Stimulated activated CD4-positive, alpha-beta T cell treated with anti-CD3 and anti-CD28 coated beads, Interleukin-4, amount 100 ng/mL, for 48 hours (primary cell): ENCODE data around the gene SMS.

ENCODE experiments used
- DNase-seq, 2 donors: peaks; one replicate each; pipeline ENCODE4 v3.0.0-alpha.2; 2020; ENCODE audit warnings: low read depth in 2 of 2

SMS gene

DNA sequence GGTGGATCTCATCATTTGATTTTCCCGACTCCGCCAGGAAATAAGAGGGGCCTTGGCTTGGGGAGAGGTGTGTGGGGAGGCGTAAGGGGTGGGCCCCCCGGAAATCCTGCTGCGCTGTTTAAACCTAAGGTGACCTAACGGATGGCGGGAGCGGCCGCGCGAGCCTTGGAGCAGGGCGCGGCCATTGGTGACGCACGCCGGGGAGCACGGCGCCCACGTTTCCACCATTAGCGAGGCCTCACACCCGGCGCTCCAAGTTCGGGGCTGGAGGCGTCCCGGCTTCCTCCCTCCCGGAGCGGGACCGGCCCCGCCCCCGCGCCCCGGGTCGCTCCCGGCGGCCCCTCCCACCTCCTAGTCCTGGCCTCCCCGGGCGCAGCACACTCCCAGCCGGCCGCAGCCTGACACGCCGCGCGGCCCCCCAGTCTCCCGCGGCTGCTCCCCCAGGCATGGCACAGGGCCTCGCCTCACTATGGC lies at the start of gene SMS:
TSS of gene SMS (plus strand) at position 354 of the 474 bp plus-strand sequence. CDS start at position 470, 116 bp downstream.
- peak; percentile 40 to 59 for DNase-seq

DNA sequence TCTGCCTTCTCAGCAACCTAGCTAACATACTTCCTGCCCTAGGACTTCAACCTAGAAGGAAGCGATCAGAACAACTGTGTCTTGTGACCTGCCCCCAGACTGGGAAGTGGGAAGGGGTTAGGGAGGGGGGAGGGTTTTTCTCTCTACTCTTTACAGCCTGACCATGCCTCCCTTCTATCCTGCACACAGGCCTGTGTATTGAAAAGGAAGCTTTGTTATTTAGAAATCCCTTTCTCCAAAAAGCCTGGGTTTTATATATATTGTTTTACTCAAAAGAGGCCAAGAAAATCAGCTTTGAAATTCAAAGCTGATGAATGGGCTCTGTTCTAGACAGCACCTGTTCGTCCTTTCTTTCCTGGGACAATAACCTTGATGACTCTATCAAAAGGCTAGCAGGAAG lies 35.2 kb upstream of the SMS start:
- DNase-seq, result no peak

- no peak for DNase-seq
Observed at GRCh38 chrX:21905953-21906352, 34.6 kb upstream of the SMS start.

- DNase-seq, result no peak
Observed at GRCh38 chrX:21907260-21907659, 33.2 kb upstream of the SMS start.

DNA sequence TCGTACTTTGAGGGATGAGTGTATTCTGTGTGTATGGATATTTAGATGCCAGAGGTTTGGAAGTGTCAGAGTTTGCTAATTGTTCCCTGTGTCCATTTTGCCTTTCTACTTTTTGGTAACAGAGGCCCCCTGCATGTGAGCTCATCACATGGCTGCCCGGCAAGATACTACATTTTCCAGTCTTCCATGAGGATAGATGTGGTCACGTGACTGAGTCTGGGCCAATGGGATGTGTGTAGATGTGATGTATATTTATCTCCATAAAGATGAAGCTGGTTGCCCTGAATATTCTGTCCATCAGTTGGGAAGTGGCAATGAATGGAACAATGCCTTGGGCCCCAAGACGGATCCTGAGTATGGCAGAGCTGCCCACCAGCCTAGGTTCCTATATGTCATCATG lies 29.0 kb upstream of the SMS start:
- DNase-seq, result no peak

- no peak for DNase-seq
Observed at GRCh38 chrX:21912220-21912619, 28.3 kb upstream of the SMS start.

GRCh38 chrX:21912989-21913388 lies 27.5 kb upstream of the SMS start:
- no peak for DNase-seq

DNA sequence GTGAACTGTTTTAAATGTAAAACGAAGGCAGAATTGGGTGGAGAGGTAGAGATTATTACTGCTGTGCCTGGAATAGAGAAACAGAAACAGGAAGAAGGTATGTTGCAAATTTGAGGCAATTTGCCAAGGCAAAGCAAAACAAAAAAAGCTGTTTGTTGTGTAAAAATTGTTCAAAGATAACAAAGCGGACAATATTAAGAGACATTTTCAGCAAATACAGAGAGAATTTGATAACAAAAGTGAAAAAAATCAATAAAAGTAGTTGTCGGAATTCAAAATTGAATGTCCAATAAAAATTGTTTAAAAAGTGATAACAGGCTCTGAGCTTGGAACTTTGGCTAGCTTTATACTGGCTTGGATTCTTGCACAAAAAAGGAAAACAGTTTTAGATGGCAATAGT lies 14.4 kb upstream of the SMS start:
- DNase-seq, result no peak

DNA sequence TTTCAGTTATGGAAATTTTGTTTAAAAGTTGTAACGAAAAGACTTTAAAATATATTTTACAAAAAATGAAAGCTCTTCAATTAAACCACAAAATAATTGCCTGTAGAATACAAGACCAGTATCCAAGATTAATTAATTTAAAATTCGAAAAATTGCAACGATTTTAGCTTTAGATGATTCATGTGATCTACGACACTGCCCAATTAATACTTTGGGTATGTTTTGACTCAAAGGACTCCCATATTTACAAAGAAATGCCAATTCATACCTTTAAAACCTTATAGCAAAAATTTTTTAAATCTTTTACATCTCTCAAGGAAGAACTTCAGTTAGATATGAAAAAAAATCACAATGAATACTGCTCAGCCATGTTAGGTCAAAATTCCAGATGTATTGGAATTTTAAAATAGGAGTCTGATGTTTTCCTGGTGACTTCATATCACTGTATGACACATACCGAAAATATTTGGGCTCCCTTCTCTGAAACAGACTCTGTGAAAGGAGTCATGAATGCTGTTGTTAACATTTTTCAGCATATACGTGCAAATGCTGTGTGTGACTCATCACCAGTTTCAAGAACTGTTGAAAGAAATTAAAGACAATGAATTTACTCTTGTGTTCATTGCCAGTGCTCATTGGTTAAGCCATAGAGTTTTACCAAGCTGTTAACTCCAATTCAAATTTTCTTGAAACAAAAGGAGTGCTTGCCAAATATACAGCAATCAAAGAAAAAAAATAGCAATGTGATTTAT lies 13.8 kb upstream of the SMS start:
- no peak for DNase-seq

DNA sequence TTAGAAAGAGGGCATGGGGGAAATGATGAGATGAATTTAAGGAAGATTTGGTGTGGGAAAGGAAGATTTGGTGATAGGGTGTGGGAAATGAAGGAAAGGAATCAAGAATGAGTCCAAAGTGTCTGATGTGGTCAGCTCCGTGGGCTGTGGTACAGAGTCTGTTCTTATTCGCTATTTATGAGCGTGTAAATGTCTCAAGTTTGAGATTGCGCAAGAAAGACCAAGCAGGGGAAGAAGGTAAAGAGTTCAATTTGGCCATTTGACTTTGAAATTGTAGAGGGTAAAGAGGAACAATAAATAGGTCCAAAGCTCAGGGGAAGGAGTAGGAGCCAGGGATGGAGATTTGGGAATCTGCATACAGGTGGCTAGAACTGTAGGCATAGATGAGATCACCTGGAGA lies 11.3 kb upstream of the SMS start:
- no peak for DNase-seq

GRCh38 chrX:21930986-21931385 lies 9.5 kb upstream of the SMS start:
- no peak for DNase-seq

DNA sequence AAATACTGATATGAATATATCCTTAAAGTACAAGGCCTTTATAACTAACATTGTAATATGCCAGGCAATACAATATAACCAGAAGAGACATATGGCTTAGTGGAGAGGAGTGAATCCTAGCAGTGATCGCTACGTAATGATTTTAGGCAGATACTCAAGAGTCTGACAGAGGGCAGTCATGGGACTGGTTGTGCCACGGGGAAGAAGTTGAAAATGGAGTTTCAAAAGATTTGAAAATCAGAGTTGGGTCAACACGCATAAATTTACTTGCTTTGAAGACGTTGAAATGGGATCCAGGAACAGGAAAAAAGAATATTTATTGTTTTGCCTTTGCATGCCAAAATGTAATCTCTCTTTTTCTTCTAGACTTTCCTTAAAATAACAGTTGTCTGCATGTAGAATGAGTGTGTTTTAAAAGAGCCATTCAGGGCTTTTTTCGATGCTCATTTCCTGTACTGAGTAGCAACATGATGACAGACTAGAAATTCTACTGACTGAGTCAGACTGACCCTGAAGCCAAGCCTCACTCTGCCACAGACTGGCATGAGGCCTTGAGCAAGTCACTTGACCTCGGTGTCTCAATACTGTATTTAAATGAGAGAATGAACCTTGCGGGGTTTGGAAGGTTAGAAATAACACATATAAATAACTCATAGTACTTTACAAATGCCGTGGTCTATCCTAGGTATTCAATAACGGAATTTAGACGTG lies 8.1 kb upstream of the SMS start:
- DNase-seq, result no peak

- no peak for DNase-seq
Observed at GRCh38 chrX:21933077-21933476, 7.4 kb upstream of the SMS start.

DNA sequence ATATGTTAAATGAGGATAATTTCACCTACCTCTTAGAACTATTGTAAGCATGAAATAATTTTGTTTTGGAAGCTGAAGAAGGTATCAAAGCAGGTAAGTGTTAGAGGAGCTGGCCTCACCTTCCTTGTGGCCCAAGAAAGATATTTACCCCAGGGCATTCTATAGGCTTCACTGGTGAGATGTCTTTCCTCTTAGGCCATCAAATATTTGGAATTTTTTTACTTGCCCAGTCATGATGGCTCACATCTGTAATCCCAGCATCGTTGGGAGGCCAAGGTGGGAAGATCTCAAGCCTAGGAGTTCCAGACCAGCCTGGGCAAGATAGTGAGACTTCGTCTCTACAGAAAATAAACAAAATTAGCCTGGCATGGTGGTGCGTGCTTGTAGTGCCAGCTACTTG lies 6.1 kb upstream of the SMS start:
- no peak for DNase-seq

GRCh38 chrX:21939906-21940305 lies 603 bp upstream of the SMS start:
- DNase-seq, result no peak

GRCh38 chrX:21943460-21944135 lies 3.1 kb downstream of the SMS start:
- DNase-seq, result no peak

DNA sequence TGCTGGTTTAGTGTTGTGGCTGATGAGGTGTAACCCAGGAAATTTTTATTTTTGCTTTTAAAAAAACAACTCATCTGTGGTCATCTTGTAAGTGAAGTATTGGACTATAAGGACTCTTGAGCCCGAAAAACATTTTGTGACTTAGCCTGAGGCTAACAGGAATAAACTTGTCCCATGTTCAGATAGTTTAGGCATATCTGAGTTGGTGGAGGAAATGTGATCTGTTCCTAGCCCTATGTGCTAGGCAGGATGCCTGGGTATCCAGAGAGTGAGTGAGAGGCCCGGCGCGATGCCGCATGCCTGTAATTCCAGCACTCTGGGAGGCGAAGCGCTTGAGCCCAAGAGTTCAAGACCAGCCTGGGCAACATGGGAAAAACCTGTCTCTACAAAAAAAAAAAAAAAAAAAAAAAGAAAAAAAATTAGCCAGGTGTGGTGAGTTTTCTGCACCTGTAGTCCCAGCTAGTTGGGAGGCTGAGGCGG lies 3.7 kb downstream of the SMS start:
- DNase-seq, result no peak

DNA sequence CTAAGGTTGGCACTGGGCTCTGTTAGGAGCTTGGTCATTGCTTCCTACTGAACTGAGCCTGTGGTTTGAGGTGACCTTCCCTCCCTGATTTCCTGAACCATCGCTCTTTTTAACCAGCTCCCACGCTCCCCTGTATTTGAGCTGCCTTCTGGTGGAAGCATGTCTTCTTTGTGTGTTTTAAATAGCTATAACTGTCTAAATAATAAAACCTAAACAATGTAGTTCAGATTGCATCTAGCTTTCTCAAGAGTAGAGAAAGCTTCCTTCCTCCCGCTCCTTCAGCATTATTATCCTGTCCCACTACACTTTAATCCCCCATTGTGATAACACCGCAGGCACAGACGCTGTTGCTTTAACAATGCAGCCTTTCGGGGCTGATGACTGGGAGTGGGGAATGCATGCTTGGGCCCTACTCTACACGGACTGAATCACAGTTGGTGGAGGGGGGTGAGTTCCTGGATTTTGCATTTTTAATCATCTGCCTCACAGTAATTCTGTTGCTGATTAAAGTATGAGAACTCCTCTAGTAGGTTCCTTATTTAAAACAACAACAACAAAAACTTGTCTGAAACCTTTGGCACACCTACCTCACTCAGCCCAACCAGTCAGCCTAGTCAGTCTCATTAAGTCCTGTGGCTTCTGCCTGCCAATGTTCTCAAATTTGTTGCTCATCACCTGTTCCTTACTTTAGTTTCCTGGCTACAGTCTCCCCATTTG lies 6.6 kb downstream of the SMS start:
- no peak for DNase-seq

DNA sequence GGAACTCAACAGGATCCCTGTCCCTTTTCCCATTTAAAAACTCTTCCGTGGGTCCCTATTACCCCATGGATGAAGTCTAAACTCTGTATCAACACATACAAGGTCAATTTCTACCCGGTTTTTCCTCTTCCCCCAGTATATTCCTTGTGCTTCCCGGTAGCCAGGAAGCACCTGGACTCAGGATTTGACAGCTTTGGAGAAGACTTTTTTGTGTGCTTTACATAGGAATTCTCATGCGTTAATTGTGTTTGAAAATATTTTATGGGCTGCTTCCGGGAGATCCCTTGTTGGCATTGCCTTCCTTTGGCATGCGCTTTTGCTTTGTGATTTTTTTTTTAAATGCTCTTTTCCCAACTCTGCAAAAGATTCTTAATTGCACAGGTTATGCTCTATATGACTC lies 7.2 kb downstream of the SMS start:
- DNase-seq, result no peak

GRCh38 chrX:21948897-21949578 lies 8.5 kb downstream of the SMS start:
- no peak for DNase-seq

DNA sequence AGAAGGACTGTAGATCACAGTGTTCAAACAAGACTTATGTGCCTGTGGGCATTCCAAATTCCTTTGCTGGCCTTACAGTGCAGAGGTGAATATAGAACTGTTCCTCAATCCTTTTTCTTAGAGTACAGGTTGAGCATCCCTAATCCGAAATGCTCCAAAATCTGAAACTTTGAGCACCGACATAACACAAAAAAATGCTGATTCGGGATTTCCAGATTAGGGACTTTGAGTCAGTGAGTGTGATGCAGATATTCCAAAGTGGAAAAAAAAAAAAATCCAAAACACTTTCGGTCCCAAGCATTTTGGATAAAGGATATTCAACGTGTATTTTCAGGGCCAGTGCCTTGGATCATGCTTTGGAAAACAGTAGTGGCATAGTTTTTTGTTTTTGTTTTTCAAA lies 9.2 kb downstream of the SMS start:
- no peak for DNase-seq
